Measurements from ENCODE around the gene VPS8. TPM values are rescaled to one million over a fixed set of nuclear protein-coding genes. Genes with fewer than 3 reads are reported as not detected.

The VPS8 gene
- total and polyA plus RNA-seq, 9 of the 15 experiments (the other 6 are each of a cell fraction or from before 2014, with no cell fraction given), result 7.2 to 41.0 (median 28.3) TPM

DNA sequence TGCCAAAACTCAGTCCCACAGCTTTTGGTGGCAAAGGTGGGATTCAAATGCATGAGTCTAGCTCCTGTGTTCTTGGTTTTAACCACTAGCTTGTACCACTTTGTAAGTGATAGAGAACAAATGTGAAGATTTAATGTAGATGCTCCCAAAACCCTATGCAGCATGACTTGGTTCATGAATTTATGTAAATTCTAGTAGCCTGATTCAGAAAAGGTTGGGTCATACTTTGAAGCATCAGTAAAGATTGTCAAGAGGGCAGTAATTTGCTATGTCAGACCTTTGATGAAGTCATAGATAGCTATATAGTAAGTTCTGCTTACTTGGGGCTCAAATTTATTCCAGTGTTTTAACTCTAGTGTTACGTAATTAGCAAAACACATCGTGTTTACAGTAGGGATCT, 75.6 kb downstream of the VPS8 start:
- 0 out of 2 replicates have a peak, but pooled peaks have one; percentile 25 for TF ChIP-seq CEBPB (tag; IDR thresholded peaks at IDR 0.05)
- TF ChIP-seq ZNF316 (IDR thresholded peaks at IDR 0.05), result 0 out of 2 replicates have a peak, but pooled peaks have one; percentile 13
- no peak for TF ChIP-seq ZNF764 (CRISPR knock-in tag; IDR thresholded peaks at IDR 0.05; ENCODE audit: low read depth)
- no peak for TF ChIP-seq SIN3A (IDR thresholded peaks at IDR 0.05; ENCODE audit: borderline replicate concordance in 2 of 2, control insufficient read depth in 1 of 2, low read depth in 2 of 2, low read length in 2 of 2)
- TF ChIP-seq CHD2 (IDR thresholded peaks at IDR 0.05; ENCODE audit: low read depth, low read length), result no peak
- TF ChIP-seq TSC22D4 (tag; IDR thresholded peaks at IDR 0.05), result no peak
- no peak for TF ChIP-seq MEF2D (tag; conservative IDR thresholded peaks at IDR 0.05; ENCODE audit: low read depth)
- TF ChIP-seq FOXM1 (IDR thresholded peaks at IDR 0.05; ENCODE audit: low read depth), result no peak
- TF ChIP-seq FOXM1 (CRISPR knock-in tag; IDR thresholded peaks at IDR 0.05; ENCODE audit: low read depth), result no peak
- TF ChIP-seq MAFF (IDR thresholded peaks at IDR 0.05; ENCODE audit: low read length), result no peak
- no peak for TF ChIP-seq CBFA2T2 (conservative IDR thresholded peaks at IDR 0.05)
- no peak for TF ChIP-seq XRCC3 (IDR thresholded peaks at IDR 0.05)
- 0 out of 2 replicates have a peak, but pooled peaks have one; percentile 7 for TF ChIP-seq C11orf30 (IDR thresholded peaks at IDR 0.05; ENCODE audit: low read depth)
- CTCF ChIA-PET (ENCODE audit: low intra/inter-chr PET ratio), result no interaction called here
- H4K20me1 ChIP-seq (replicated peaks; ENCODE audit: control insufficient read depth, insufficient read depth, low read length), result no peaks in the 10 kb centered on the region
- no peak overlapping the region for H3K4me2 ChIP-seq (ENCODE audit: insufficient read depth, low read length)
- no peaks in the 10 kb centered on the region for H3K27me3 ChIP-seq (ENCODE audit: control insufficient read depth in 2 of 2, insufficient read depth in 2 of 2, low read length in 2 of 2)
- H3K79me2 ChIP-seq (ENCODE audit: control insufficient read depth, insufficient read depth, low read length), result no peaks in the 10 kb centered on the region
- intact Hi-C loops (cut with micrococcal nuclease) (no loop called here), in situ Hi-C loops (cut with MboI) (no loop called here)
- H3K36me3 ChIP-seq (ENCODE audit: control insufficient read depth, insufficient read depth, low read length), result 0 out of 3 replicates have a peak, but pooled peaks cover 2% of the 10 kb centered on the region
- DNase-seq (ENCODE audit: extremely low read depth in 1 of 4, low spot score in 3 of 4), result no peak
- H2AFZ ChIP-seq (ENCODE audit: low read depth, low read length), result no peak overlapping the region
- H3K9me1 ChIP-seq (ENCODE audit: control insufficient read depth, insufficient read depth, low read length), result no peaks in the 10 kb centered on the region
- no peak overlapping the region for H3K27ac ChIP-seq (ENCODE audit: extremely low read depth, low read depth, low read length)
- H3K4me1 ChIP-seq (replicated peaks in 1 of 2; ENCODE audit: control insufficient read depth in 2 of 2, insufficient read depth in 2 of 2, low read length in 2 of 2), result no peaks in the 10 kb centered on the region
- POLR2A ChIA-PET, result no interaction called here
- no peaks in the 10 kb centered on the region for H3K9me3 ChIP-seq (replicated peaks; ENCODE audit: control insufficient read depth, insufficient read depth, low read depth, low read length)
- no peak for ATAC-seq
- no peak for FAIRE-seq
- no peak overlapping the region for H3K4me3 ChIP-seq
- BruUV-seq (replicated peaks), result no TSS peak
- 80% methylated on average over 2 of the region's 2 CpGs for WGBS (ENCODE audit: insufficient coverage, low coverage, missing lambda C conversion rate)
- H3K9ac ChIP-seq (ENCODE audit: insufficient read depth in 1 of 2, low read depth in 2 of 2, low read length in 2 of 2), result no peak overlapping the region

All from K562 (cell line).